NB4 (cell line): Measurements from ENCODE around the gene ZNF91.

Source experiments
- CTCF ChIP-seq: IDR thresholded peaks from one replicate; pipeline ENCODE4 v1.5.1; 2012; ENCODE audit warnings: low read depth, low read length
- POLR2A ChIP-seq: IDR thresholded peaks from 2 replicates; pipeline ENCODE4 v1.6.1; 2011; ENCODE audit warnings: mild to moderate bottlenecking; ENCODE audit not compliant: insufficient read length; ENCODE audit errors: extremely low read depth

GRCh38 chr19:23384166-23384565 is 11.1 kb downstream of the ZNF91 start:
- TF ChIP-seq CTCF: no peak
- no peak for TF ChIP-seq POLR2A
